K562 (cell line): ENCODE measurements around the gene WDR27. TPM values are rescaled to one million over a fixed set of nuclear protein-coding genes. Genes with fewer than 3 reads are reported as not detected.

Experiments
- ATAC-seq: fragments of 200-7000 bp; cut with Tn5 transposase; 3 replicates; pipeline ENCODE4 v1.9.1; 2020; ENCODE audit warnings: moderate library complexity
- BruUV-seq: library from RNA; stranded (reverse); fragments of 400-500 nt; replicated peaks from 2 replicates; lab custom pipeline; 2021; lab: Mats Ljungman, UMichigan
- CTCF ChIA-PET: fragments of 300-600 bp; formaldehyde crosslinking; extraction: SDS; loops from one replicate; lab custom pipeline; 2021; ENCODE audit warnings: low intra/inter-chr PET ratio; lab: Yijun Ruan, JAX
- POLR2A ChIA-PET: fragments of 300-600, 350-650 bp; sonication (Branson Sonifier 250); formaldehyde crosslinking; extraction: SDS; loops from one replicate; lab custom pipeline; 2021; ENCODE audit warnings: antibody characterized with exemption, inconsistent platforms; lab: Yijun Ruan, JAX
- DNase-seq, 4 experiments: peaks; one replicate each; pipeline versions ENCODE4 v3.0.0 to v3.0.0-alpha.2; 2011 to 2018; ENCODE audit warnings: low spot score in 3 of 4, mixed read lengths in 3 of 4; ENCODE audit errors: extremely low read depth in 1 of 4
- FAIRE-seq: peaks from 2 replicates; lab custom pipeline; 2011; peaks lifted over from hg19 to GRCh38; lab: Jason Lieb, UNC
- H2AFZ ChIP-seq: 2 replicates; pipeline ENCODE4 v1.6.0; 2011; ENCODE audit warnings: low read depth, low read length, control low read depth, inconsistent platforms
- H3K27ac ChIP-seq: fragments of 200-600 bp; 3 replicates; pipeline ENCODE4 v1.8.0; 2011; ENCODE audit warnings: low read depth, mild to moderate bottlenecking, control low read depth, inconsistent platforms, low read length, moderate library complexity, mixed read lengths; ENCODE audit errors: extremely low read depth
- H3K27me3 ChIP-seq, 2 experiments: fragments of 300-600 bp in 1 of 2; 2 replicates in 1 of 2; 3 replicates in 1 of 2; pipeline versions ENCODE4 v1.6.0 to v1.8.0; 2011; ENCODE audit warnings: inconsistent platforms in 2 of 2, low read length in 2 of 2, mild to moderate bottlenecking in 1 of 2, mixed read lengths in 1 of 2, moderate library complexity in 1 of 2; ENCODE audit not compliant: control insufficient read depth in 2 of 2, insufficient read depth in 2 of 2
- H3K36me3 ChIP-seq: fragments of 300-600 bp; 3 replicates; pipeline ENCODE4 v1.8.0; 2011; ENCODE audit warnings: mild to moderate bottlenecking, low read length, inconsistent platforms; ENCODE audit not compliant: control insufficient read depth, insufficient read depth
- H3K4me1 ChIP-seq, 2 experiments: fragments of 200-600 bp in 1 of 2; replicated peaks in 1 of 2; 2 replicates in 1 of 2; 3 replicates in 1 of 2; pipeline versions ENCODE4 v1.5.1 to v1.8.0; 2011; ENCODE audit warnings: inconsistent platforms in 2 of 2, low read length in 2 of 2, mild to moderate bottlenecking in 1 of 2, mixed read lengths in 1 of 2, moderate library complexity in 1 of 2; ENCODE audit not compliant: control insufficient read depth in 2 of 2, insufficient read depth in 2 of 2
- H3K4me2 ChIP-seq: 2 replicates; pipeline ENCODE4 v1.6.1; 2011; ENCODE audit warnings: low read length, control low read depth, inconsistent platforms, mixed read lengths; ENCODE audit not compliant: insufficient read depth
- H3K4me3 ChIP-seq: fragments of 200-600 bp; sonication (generic), shearing (Covaris generic); 2 replicates; pipeline ENCODE4 v1.5.1; 2016; ENCODE audit warnings: control low read depth, inconsistent platforms
- H3K79me2 ChIP-seq: fragments of 200-600 bp; 3 replicates; pipeline ENCODE4 v1.8.0; 2011; ENCODE audit warnings: low read length, inconsistent platforms; ENCODE audit not compliant: control insufficient read depth, insufficient read depth
- H3K9ac ChIP-seq, 2 experiments: 2 replicates each; pipeline versions ENCODE4 v1.6.0 to v1.6.1; 2011; ENCODE audit warnings: low read depth in 2 of 2, low read length in 2 of 2, control low read depth in 1 of 2, inconsistent platforms in 1 of 2, mild to moderate bottlenecking in 1 of 2, mixed read lengths in 1 of 2; ENCODE audit not compliant: insufficient read depth in 1 of 2
- H3K9me1 ChIP-seq: one replicate; pipeline ENCODE4 v1.6.0; 2011; ENCODE audit warnings: inconsistent platforms, mild to moderate bottlenecking, low read length, moderate library complexity; ENCODE audit not compliant: control insufficient read depth, insufficient read depth
- H3K9me3 ChIP-seq: replicated peaks from 2 replicates; pipeline ENCODE4 v1.5.1; 2011; ENCODE audit warnings: low read depth, low read length, inconsistent platforms; ENCODE audit not compliant: control insufficient read depth, insufficient read depth
- H4K20me1 ChIP-seq: replicated peaks from 2 replicates; pipeline ENCODE4 v1.6.1; 2011; ENCODE audit warnings: low read length, inconsistent platforms, mixed read lengths; ENCODE audit not compliant: control insufficient read depth, insufficient read depth
- CSDE1 ChIP-seq, 2 experiments: fragments of 450-650 bp; IDR thresholded peaks; 2 replicates each; pipeline ENCODE4 v1.6.1; 2016; ENCODE audit warnings: mild to moderate bottlenecking in 1 of 2
- ETS2 ChIP-seq: IDR thresholded peaks from 2 replicates; pipeline ENCODE4 v1.6.1; 2016; ENCODE audit warnings: borderline replicate concordance, missing genetic modification characterization, mild to moderate bottlenecking, moderate library complexity, missing compliant biosample characterization; ENCODE audit not compliant: poor library complexity, severe bottlenecking
- KLF6 ChIP-seq: fragments of 250-450 bp; sonication (Bioruptor Pico); IDR thresholded peaks from 2 replicates; pipeline ENCODE4 v1.4.0; 2020; ENCODE audit warnings: mild to moderate bottlenecking, moderate library complexity, borderline replicate concordance
- LCOR ChIP-seq: sonication (generic); formaldehyde crosslinking; IDR thresholded peaks from 2 replicates; pipeline ENCODE4 v1.8.0; 2022; ENCODE audit warnings: mild to moderate bottlenecking, missing genetic modification reagents
- NBN ChIP-seq: fragments of 450-650 bp; IDR thresholded peaks from 2 replicates; pipeline ENCODE4 v1.6.1; 2016; ENCODE audit warnings: low read depth, mild to moderate bottlenecking
- NCOA2 ChIP-seq, 2 experiments: fragments of 450-650 bp; IDR thresholded peaks; 2 replicates each; pipeline ENCODE4 v1.6.1; 2018; ENCODE audit warnings: mild to moderate bottlenecking in 2 of 2, moderate library complexity in 1 of 2; ENCODE audit not compliant: partially characterized antibody in 2 of 2
- NFIX ChIP-seq: fragments of 250-450 bp; sonication (Bioruptor Pico); IDR thresholded peaks from 2 replicates; pipeline ENCODE4 v1.4.0; 2020; ENCODE audit warnings: low read depth, mild to moderate bottlenecking, moderate library complexity
- NR1H2 ChIP-seq: sonication (generic); formaldehyde crosslinking; IDR thresholded peaks from 2 replicates; pipeline ENCODE4 v1.4.0; 2020; ENCODE audit warnings: mild to moderate bottlenecking, missing genetic modification reagents
- NR4A1 ChIP-seq, 2 experiments: fragments of 250-450 bp in 1 of 2; fragments of 450-650 bp in 1 of 2; sonication (Bioruptor Pico) in 1 of 2; IDR thresholded peaks; 2 replicates each; pipeline versions ENCODE4 v1.4.0 to v1.6.1; 2016 to 2020; ENCODE audit warnings: mild to moderate bottlenecking in 2 of 2, missing compliant biosample characterization in 1 of 2, missing genetic modification characterization in 1 of 2, moderate library complexity in 1 of 2
- PHF20 ChIP-seq: fragments of 450-650 bp; IDR thresholded peaks from 2 replicates; pipeline ENCODE4 v1.6.1; 2018; ENCODE audit not compliant: partially characterized antibody
- RBBP5 ChIP-seq: fragments of 200-600 bp; sonication (generic); IDR thresholded peaks from 2 replicates; pipeline ENCODE4 v1.6.1; 2012; ENCODE audit warnings: borderline replicate concordance, mild to moderate bottlenecking, low read length, control low read depth, inconsistent platforms; ENCODE audit not compliant: insufficient read depth, poor library complexity, severe bottlenecking
- TCFL5 ChIP-seq: fragments of 250-450 bp; sonication (Bioruptor Pico); conservative IDR thresholded peaks from 2 replicates; pipeline ENCODE4 v1.6.1; 2021; ENCODE audit warnings: mild to moderate bottlenecking, moderate library complexity, matching md5 sums
- TOE1 ChIP-seq, 2 experiments: fragments of 450-650 bp in 1 of 2; sonication (generic) in 1 of 2; formaldehyde crosslinking in 1 of 2; IDR thresholded peaks; 2 replicates each; pipeline versions ENCODE4 v1.7.1 to v1.8.0; 2016 to 2022; ENCODE audit warnings: borderline replicate concordance in 2 of 2, mild to moderate bottlenecking in 2 of 2, antibody characterized with exemption in 1 of 2, inconsistent platforms in 1 of 2, low read depth in 1 of 2, missing genetic modification reagents in 1 of 2, moderate library complexity in 1 of 2
- ZBTB1 ChIP-seq: sonication (generic); formaldehyde crosslinking; IDR thresholded peaks from 2 replicates; pipeline ENCODE4 v1.8.1; 2023; ENCODE audit warnings: missing genetic modification reagents, low read depth, mild to moderate bottlenecking, borderline replicate concordance
- ZNF124 ChIP-seq: sonication (generic); formaldehyde crosslinking; IDR thresholded peaks from 2 replicates; pipeline ENCODE4 v1.8.1; 2022; ENCODE audit warnings: missing genetic modification reagents
- ZNF212 ChIP-seq: fragments of 450-650 bp; formaldehyde crosslinking; IDR thresholded peaks from 2 replicates; pipeline ENCODE4 v1.4.0; 2020; ENCODE audit warnings: mild to moderate bottlenecking
- ZNF347 ChIP-seq: fragments of 450-650 bp; formaldehyde crosslinking; IDR thresholded peaks from 2 replicates; pipeline ENCODE4 v1.4.0; 2020; ENCODE audit warnings: low read depth, mild to moderate bottlenecking, moderate library complexity
- ZZZ3 ChIP-seq: fragments of 450-650 bp; IDR thresholded peaks from 2 replicates; pipeline ENCODE4 v1.6.1; 2016; ENCODE audit warnings: antibody characterized with exemption, mild to moderate bottlenecking, moderate library complexity
- WGBS: fragments of 100-300 bp; shearing (Covaris generic); methylation state at CpG from one replicate; pipeline ENCODE4 v1.1.6; 2016; ENCODE audit warnings: low coverage, mixed read lengths; ENCODE audit not compliant: insufficient coverage; ENCODE audit errors: missing lambda C conversion rate; 5-methylcytosine and 5-hydroxymethylcytosine counted together
- in situ Hi-C: fragments of 300-500 bp; cut with MboI; formaldehyde crosslinking; loops from 4 replicates; pipeline ENCODE4 v1.15.0; 2018; ENCODE audit warnings: inconsistent platforms, mixed read lengths
- intact Hi-C: fragments of 100-400 bp; cut with micrococcal nuclease; formaldehyde crosslinking; loops from 2 replicates; pipeline ENCODE4 v1.14.2; 2022
- polyA plus RNA-seq, 8 experiments: library from polyadenylated mRNA; depleted of rRNA in 4 of 8; stranded (reverse) in 5 of 8; unstranded in 3 of 8; fragments of >200 nt; fragmentation: Nextera tagmentation in 2 of 8; fragmentation: Illumina TruSeq in 1 of 8; extraction: Ambion mirVana in 2 of 8; extraction: Trizol in 1 of 8; gene quantifications; 2 replicates each; pipeline versions ENCODE4 v1.2.1 to v1.2.3, GENCODE V29; 2011 to 2014; ENCODE audit warnings: inconsistent platforms in 1 of 8, missing spikeins in 1 of 8
- total RNA-seq, 7 experiments: library from RNA; depleted of rRNA in 6 of 7; stranded (reverse); fragments of >200 nt in 6 of 7; fragmentation: Illumina TruSeq in 2 of 7; extraction: Trizol in 2 of 7; gene quantifications; 2 replicates each; pipeline versions ENCODE4 v1.2.1 to v1.2.3, GENCODE V29; 2011 to 2021; ENCODE audit warnings: low replicate concordance in 1 of 7
- TF ChIP-seq, protein P1 (sequence below): fragments of 450-650 bp; conservative IDR thresholded peaks from 2 replicates; pipeline ENCODE4 v1.6.1; 2016; ENCODE audit warnings: missing genetic modification characterization, low read depth, mild to moderate bottlenecking, missing compliant biosample characterization, moderate library complexity
- TF ChIP-seq, protein P2 (sequence below): sonication (generic); formaldehyde crosslinking; IDR thresholded peaks from 2 replicates; pipeline ENCODE4 v1.8.0; 2022; ENCODE audit warnings: mild to moderate bottlenecking, missing genetic modification reagents

Gene WDR27
- total and polyA plus RNA-seq, 9 of the 15 experiments (the other 6 are each of a cell fraction or from before 2014, with no cell fraction given) = 4.3 to 77.2 (median 22.7) TPM

DNA sequence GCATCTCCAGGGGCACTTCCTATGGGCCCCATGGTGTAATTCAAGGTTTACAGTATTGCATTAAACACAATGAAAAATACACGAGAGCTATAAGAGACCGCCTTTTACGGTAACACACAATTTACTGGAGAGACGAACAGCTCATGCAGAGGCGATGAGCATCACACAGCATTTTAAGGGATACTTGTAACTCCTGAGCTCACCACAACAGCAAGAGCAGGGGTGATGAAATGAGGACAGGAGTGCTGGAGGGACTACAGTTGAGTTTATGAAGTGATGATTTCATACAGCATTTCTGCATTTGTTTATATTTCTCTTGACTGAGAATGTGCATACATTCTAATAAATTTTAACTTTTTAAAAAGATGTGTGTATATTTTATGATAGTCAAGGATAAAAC, 113.9 kb downstream of the WDR27 start:
- FAIRE-seq = no peak
- CTCF ChIA-PET = no interaction called here
- BruUV-seq = no TSS peak
- no peak for ATAC-seq
- WGBS = 30% methylated on average over 5 of the region's 5 CpGs
- POLR2A ChIA-PET = no interaction called here
- no peak for TF ChIP-seq LCOR (CRISPR knock-in tag)
- TF ChIP-seq TOE1 (IDR thresholded peaks at IDR 0.05; ENCODE audit: borderline replicate concordance) = no peak
- TF ChIP-seq TOE1 (CRISPR knock-in tag; IDR thresholded peaks at IDR 0.05; ENCODE audit: borderline replicate concordance, low read depth) = no peak
- no peak for TF ChIP-seq CSDE1 (IDR thresholded peaks at IDR 0.05)
- TF ChIP-seq NCOA2 (IDR thresholded peaks at IDR 0.05; ENCODE audit: partially characterized antibody in 2 of 2) = no peak
- TF ChIP-seq NBN = no peak
- TF ChIP-seq NFIX (CRISPR knock-in tag) = no peak
- TF ChIP-seq, protein P1, sequence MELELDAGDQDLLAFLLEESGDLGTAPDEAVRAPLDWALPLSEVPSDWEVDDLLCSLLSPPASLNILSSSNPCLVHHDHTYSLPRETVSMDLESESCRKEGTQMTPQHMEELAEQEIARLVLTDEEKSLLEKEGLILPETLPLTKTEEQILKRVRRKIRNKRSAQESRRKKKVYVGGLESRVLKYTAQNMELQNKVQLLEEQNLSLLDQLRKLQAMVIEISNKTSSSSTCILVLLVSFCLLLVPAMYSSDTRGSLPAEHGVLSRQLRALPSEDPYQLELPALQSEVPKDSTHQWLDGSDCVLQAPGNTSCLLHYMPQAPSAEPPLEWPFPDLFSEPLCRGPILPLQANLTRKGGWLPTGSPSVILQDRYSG (tag) = no peak
- no peak for TF ChIP-seq NR4A1 (CRISPR knock-in tag; IDR thresholded peaks at IDR 0.05)
- no peak for TF ChIP-seq NR4A1 (tag; IDR thresholded peaks at IDR 0.05)
- TF ChIP-seq PHF20 = no peak
- TF ChIP-seq KLF6 (CRISPR knock-in tag) = no peak
- TF ChIP-seq, protein P2, sequence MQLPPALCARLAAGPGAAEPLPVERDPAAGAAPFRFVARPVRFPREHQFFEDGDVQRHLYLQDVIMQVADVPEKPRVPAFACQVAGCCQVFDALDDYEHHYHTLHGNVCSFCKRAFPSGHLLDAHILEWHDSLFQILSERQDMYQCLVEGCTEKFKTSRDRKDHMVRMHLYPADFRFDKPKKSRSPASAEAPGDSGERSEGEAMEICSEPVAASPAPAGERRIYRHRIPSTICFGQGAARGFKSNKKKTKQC (CRISPR knock-in tag) = no peak
- TF ChIP-seq ZBTB1 = no peak
- no peak for TF ChIP-seq ETS2 (tag)
- TF ChIP-seq ZNF212 (CRISPR knock-in tag) = no peak
- TF ChIP-seq ZZZ3 = no peak
- no peak for TF ChIP-seq ZNF124 (CRISPR knock-in tag)
- TF ChIP-seq RBBP5 = no peak
- TF ChIP-seq NR1H2 (CRISPR knock-in tag) = no peak
- no peak for TF ChIP-seq TCFL5 (CRISPR knock-in tag)
- TF ChIP-seq ZNF347 (CRISPR knock-in tag) = no peak
- TF ChIP-seq, all 486 proteins: peak for 0
- Histone ChIP-seq H3K27ac (no peak overlapping the region), H3K36me3 (no peaks in the 10 kb centered on the region), H3K9ac (no peak overlapping the region), H3K9me3 (no peaks in the 10 kb centered on the region), H2AFZ (no peak overlapping the region), H3K4me1 (no peaks in the 10 kb centered on the region), H3K79me2 (no peaks in the 10 kb centered on the region), H4K20me1 (no peaks in the 10 kb centered on the region), H3K9me1 (no peaks in the 10 kb centered on the region), H3K27me3 (no peaks in the 10 kb centered on the region; a peak in 1 of 5 replicates), H3K4me2 (no peak overlapping the region), H3K4me3 (no peak overlapping the region)
- in situ Hi-C loops = no loop called here
- intact Hi-C loops = no loop called here
- DNase-seq = no peak
